GM21390 (cell line): ENCODE results near the gene PTPRN2.
"Not testable (repeated sequence)": the region's sequence is repeated elsewhere in the genome, so short reads cannot be mapped to it uniquely, and the experiment has no call there.

ENCODE experiments used
- ATAC-seq: cut with Tn5 transposase; IDR thresholded peaks from one replicate; pipeline ENCODE4 v1.9.1; 2021; ENCODE audit not compliant: unreplicated experiment

PTPRN2 gene

GRCh38 chr7:157576415-157576814, 1011.2 kb downstream of the PTPRN2 start:
- no peak for ATAC-seq

DNA sequence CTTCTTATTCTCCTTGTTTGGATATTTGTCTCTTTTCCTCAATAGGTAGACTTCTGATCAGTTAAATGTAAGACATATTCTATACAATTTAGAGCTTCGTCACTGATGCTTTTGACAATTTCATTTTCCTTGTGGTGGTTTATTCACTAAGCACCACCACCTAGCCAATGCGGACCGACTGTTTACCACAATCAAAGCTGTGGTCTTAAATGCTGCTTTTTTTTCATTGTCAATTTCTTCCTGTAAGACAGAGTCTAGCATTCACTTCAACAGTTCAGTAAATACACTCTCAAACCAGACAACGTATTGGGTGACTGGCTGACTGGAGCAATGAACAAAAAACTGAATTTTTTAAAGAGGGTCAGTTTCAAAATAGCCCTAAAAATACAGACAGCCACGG, 1011.8 kb downstream of the PTPRN2 start:
- ATAC-seq, result no peak

DNA sequence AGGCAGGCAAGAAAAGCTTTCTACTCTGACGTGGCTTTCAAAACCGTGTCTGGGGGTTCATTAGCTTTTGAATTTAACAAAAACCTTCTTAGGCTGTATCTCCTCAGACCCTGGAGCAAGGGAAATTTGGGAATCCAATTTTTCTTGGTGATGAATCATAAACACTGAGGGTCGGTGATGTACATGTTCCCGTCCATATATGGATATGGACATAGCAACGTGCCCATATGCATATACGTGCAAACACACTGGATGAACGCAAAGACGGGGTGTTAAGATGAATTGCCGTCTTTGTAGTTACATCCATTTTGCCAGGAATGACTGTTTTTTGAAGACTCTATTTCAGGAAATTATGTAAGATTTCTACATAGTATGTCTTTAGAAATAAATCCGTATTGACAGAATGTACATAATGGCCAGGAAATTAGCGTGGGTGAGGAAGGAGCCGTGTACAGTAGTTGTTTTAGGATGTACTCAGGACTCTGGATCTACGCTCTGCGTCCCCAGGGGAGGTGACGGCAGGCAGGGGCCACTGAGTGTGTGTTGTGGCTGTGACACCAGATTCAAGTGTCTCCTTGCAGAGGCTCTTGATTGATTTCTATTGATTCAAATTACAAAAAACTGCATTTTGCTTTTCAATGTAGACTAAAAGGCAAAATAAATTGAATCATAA, 1012.6 kb downstream of the PTPRN2 start:
- no peak for ATAC-seq

- ATAC-seq, result no peak
These were observed 1013.4 kb downstream of the PTPRN2 start for GRCh38 chr7:157574120-157574825.

DNA sequence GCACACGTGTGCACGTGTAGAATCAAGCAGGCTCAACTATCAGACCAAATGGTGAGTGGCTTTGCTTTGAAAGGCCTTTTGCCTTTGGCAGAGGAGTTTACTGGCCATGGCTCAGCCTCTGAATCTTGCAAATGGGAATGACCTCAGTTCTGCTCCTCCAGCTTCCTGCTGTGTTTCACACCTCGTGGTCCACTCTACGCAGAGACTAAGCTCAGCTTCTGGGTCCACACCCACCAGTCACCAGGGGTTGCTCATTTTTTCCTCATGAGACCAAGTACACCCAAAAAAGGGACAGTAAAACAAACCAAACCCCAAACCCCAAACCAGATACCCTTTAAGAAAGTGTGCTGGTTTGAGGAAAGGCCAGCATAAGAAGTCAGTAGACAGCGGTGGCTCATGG, 1014.4 kb downstream of the PTPRN2 start:
- no peak for ATAC-seq

- ATAC-seq, result no peak
These were observed 1015.0 kb downstream of the PTPRN2 start for GRCh38 chr7:157572622-157573021.

DNA sequence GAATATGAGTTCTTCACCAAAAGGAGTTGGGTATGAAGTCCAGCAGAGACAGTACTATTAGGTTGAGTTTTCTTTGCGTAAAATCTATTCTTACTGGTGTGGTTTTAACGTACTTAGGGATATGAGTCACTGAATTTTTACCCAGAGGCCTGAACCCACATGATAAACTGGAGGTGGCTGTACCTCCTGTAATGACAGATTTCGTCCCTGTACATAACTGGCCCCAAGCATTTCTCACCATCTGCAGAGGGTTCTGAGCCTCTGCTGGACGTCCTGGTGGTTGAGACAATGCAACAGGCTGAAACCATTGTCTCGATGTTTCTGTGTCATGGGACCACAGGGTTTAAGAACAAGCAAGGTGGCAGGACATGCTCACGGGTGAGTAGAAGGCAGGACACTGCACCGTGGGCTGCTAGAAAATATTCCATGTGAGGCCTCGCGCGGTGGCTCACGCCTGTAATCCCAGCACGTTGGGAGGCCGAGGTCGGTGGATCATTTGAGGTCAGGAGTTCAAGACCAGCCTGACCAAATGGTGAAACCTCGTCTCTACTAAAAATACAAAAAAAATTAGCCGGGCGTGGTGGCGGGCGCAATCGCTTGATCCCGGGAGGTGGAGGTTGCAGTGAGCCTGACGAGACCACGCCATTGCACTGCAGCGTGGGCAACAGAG, 1017.0 kb downstream of the PTPRN2 start:
- no peak for ATAC-seq

DNA sequence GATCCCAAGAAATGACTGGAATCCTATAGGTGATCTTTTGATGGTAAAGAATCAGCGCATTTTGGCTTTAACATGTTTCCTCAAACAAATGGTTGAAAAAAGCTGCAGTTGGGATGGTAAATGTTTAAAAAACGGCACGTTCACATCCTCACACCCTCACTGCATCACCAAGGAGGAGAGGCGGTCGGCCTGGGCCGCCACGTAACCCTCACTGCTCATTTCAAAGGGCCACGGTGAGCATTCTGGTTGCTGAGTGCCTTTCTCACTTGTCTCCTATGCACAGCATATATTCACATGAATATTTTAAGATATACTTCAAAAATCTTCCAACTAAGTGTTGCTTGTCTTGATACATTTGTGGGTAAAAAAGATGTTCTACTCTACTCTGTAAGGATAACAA, 1017.7 kb downstream of the PTPRN2 start:
- no peak for ATAC-seq

DNA sequence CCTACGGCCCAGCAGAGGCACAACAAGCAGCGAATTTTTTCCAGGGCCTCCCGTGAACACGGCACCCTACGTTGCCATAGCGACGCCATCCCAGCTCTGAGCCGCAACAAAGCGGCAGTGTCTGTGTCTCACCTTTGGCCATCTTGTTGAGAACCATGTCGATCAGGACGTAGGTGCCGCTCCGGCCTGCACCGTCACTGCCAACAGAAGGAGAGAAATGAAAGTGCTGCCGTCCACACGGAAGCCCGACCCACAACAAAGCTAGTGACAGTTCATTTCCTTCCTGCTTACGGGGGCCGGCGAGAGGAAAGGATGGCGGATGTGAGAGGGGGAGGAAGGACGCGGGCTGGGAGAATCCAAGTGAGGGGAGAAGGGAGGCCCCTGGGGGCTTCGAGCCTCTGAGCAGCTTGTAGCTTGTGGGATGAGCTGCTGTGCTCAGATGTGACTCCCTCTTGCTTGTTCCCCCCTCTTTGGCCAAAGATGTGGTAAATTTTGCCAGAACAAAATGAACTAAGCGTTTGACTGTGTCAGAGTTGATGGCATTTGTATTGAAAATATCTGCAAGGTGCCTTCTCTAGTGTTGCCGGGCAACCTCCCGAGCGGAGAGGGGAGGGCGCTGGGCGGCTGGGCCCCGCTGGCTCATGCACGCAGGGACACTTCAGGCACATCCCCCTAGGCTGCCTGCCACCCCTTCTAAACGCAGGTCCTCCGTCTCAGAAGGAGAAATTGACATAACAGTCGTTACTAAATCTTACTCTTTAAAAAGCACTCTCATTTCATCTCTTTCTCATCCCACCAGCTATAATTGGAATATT, 1018.6 kb downstream of the PTPRN2 start:
- ATAC-seq, result peak; percentile 89

GRCh38 chr7:157568106-157568769, 1019.4 kb downstream of the PTPRN2 start:
- peak; percentile 3 for ATAC-seq

- no peak for ATAC-seq
These were observed 1020.0 kb downstream of the PTPRN2 start for GRCh38 chr7:157567666-157568065.

DNA sequence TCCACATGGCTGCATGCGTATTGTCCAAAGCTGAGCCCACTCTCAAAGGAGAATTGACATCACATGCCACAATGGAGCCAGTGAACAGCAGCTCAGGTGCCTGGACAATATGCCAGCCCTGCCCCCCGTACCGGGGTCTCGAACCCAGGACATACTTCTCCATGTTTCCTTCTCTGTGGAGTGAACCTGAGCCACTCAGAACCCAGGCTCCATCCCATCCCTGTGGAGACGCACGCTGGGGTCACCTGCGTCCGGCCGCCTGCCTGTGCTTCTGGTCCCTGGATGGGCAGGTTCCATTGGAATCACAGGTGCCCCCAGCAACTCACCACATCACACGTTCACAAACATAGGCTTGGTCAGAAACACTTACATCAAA, 1021.0 kb downstream of the PTPRN2 start:
- ATAC-seq, result no peak

DNA sequence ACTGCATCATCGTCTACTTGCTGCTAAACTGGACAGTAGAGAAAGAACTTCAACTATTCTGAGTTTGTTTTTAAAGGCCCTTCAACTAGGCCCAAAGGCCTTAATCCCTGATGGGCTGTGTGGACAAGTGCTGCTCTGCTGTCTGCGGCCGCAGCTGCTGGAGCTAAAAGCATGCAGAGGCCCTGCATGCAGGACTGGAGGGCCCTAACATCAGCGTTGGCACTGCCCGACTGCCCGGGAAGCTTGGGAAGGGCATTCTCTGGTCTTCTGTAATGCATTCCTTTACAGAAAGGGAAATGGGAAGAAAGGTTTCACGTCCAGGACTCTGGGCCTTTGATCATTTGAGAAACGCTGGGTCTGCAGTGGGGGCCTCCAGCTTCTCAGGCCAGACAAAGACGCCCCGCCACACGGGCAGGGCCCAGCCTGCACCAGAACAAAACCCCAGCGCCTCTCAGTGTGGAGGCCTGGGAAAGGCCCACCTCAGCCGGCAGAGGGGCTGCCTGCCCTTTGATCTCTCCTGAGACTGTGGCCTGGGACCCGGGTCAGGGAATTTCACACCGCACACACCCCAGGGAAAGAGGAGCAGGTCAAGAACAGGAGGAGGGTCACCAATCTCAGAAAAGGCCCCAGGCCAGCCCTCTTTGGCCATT, 1021.5 kb downstream of the PTPRN2 start:
- ATAC-seq, result no peak

DNA sequence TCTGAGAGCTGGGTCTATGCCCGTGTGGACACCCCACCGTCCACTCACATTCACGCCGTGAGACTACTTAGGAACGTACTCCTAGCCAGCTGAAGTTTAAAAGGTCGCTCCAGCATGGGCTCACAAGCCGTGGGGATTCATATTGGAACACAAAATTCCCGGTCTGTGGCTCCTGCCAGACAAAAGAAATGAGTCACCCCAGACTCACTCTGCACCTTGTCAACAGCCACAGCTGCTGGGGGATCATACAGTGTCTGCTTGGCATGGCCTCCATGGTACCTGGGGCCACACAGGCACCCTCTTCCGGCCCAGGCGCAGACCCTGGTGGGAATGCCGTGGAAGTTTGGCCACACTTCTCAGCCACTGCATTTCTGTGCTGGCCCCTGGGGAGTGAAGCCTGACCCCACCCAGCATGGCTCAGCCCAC, 1022.4 kb downstream of the PTPRN2 start:
- ATAC-seq, result no peak

DNA sequence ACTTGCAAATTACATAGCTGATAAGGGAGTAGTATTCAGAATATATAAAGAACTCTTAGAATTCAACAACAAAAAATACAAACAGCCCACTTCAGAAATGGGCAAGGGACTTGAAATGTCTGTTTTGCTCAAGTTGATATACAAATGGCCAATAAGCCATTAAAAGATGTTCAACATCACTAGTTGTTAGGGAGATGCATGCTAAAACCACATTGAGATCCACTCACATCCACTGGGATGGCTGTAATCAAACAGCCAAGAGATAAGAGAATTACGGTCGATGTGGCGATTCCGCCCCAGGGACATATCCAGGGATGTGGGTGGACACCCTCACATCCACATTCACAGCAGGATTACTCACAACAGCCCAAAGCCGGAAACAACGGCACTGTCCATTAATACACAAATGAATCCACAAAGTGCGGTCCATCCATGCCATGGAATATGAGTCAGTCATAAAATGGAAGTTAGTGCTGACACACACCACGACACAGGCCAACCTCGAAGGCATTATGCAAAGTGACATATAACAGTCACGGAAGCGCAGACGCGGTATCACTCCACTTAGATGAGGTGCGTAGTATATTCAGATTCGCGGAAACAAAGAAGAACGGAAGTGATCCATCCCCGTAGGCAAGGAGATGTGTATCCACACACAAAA, 1023.0 kb downstream of the PTPRN2 start:
- no peak for ATAC-seq

- not testable (repeated sequence) for ATAC-seq
These were observed 1024.0 kb downstream of the PTPRN2 start for GRCh38 chr7:157563467-157564135.

DNA sequence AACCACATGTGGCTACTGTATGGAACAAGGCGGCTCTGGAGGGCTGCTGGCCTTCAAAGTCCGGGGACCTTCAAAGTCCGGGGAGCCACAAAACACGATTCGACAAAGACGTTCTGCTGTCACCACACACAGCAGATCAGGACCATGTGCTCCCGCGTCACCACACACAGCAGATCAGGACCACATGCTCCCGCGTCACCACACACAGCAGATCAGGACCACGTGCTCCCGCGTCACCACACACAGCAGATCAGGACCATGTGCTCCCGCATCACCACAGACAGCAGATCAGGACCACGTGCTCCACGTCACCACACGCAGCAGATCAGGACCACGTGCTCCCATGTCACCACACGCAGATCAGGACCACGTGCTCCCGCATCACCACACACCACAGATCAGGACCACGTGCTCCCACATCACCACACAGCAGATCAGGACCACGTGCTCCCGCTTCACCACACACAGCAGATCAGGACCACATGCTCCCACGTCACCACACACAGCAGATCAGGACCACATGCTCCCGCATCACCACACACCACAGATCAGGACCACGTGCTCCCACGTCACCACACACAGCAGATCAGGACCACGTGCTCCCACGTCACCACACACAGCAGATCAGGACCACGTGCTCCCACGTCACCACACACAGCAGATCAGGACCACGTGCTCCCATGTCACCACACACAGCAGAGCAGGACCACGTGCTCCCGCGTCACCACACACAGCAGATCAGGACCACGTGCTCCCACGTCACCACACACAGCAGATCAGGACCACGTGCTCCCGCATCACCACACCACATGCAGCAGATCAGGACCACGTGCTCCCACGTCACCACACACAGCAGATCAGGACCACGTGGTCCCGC, 1024.9 kb downstream of the PTPRN2 start:
- ATAC-seq, result not testable (repeated sequence)

DNA sequence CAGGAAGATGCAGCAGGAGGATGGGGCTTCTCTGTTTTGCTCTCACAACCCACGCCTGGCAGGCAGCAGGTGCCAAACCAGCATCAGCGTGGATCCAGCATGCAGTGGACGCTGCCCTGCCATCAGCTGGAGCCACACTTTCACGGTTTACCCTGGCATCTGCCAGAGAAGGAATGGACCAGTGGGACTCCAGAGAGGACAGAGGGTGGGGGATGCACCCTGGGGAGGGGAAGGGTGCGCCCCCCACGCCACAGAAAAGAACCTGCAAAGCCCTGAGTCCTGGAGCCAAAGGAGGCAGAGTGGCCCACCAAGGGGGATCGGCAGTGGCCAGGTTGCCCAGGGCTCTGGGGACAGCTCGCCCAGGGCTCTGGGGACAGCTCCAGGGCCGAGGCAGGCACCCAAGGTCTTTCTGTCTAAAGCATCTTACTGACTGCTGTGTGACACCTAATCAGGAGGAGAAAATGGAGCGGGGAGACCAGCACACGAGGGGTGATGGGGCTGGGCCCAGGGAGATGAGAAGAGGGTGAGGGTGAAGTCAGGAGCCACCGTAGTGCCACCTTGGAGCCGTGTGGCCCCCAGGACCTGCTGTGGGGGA, 1025.7 kb downstream of the PTPRN2 start:
- no peak for ATAC-seq
